D721Med (cell line): ENCODE measurements around the gene SLC34A3.
A peak's percentile ranks its signal among the peaks of the same experiment; 100 is the strongest.

Experiments
- DNase-seq: peaks from one replicate; pipeline ENCODE4 v3.0.0; 2011; ENCODE audit warnings: low spot score; ENCODE audit not compliant: insufficient read length
- FAIRE-seq: peaks from 2 replicates; lab custom pipeline; 2011; peaks lifted over from hg19 to GRCh38; lab: Jason Lieb, UNC
- TF ChIP-seq, protein P1 (sequence below): IDR thresholded peaks from 2 replicates; pipeline ENCODE4 v1.5.1; 2012; ENCODE audit warnings: mild to moderate bottlenecking, control low read depth; ENCODE audit not compliant: insufficient read depth; ENCODE audit errors: missing control alignments

Gene SLC34A3

DNA sequence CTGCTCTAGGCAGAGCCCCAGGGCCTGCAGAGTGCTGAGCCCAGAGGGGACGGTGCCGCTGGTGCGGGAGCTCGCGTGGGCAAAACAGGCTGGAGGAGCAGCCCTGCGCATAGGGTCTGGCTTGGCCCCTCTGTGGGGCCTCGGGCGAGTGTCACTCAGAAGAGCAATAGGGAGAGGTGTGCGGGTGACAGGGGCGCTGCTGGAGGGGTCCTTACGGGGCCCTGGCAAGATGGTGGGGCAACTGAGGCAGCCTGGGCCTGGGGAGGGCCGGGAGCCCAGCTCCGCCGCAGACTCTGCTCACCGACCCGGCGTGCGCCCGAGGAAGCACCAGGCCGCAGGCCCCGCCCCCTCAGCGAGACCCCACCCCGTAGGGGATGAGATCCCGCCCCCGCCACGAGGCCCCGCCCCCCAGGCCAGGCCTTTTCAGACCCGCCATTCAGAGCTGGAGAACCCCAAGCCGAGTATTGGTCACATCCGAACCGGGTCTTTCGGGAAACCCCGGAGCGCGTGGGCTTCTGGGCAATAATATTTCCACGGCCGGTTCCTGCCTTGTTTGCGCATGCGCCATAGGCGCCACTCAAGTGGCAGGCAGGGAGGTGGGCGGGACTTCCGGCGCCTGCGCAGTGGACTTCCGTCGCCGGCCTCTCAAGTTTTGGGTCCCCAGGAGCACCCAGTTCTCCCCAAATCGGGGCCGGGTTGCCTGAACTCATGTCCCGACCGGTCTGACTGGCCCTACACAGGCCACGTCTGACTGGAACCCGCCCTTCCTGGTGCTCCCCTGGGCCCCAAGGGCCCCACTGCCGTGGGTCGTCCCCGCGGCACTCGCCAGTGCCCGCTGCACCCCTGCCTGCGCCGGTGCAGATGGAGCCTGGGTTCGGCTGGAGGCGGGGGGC is 7.4 kb upstream of the SLC34A3 start:
- FAIRE-seq (no peak), DNase-seq (peak; percentile 97)
- TF ChIP-seq, protein P1, sequence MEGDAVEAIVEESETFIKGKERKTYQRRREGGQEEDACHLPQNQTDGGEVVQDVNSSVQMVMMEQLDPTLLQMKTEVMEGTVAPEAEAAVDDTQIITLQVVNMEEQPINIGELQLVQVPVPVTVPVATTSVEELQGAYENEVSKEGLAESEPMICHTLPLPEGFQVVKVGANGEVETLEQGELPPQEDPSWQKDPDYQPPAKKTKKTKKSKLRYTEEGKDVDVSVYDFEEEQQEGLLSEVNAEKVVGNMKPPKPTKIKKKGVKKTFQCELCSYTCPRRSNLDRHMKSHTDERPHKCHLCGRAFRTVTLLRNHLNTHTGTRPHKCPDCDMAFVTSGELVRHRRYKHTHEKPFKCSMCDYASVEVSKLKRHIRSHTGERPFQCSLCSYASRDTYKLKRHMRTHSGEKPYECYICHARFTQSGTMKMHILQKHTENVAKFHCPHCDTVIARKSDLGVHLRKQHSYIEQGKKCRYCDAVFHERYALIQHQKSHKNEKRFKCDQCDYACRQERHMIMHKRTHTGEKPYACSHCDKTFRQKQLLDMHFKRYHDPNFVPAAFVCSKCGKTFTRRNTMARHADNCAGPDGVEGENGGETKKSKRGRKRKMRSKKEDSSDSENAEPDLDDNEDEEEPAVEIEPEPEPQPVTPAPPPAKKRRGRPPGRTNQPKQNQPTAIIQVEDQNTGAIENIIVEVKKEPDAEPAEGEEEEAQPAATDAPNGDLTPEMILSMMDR, result no peak

DNA sequence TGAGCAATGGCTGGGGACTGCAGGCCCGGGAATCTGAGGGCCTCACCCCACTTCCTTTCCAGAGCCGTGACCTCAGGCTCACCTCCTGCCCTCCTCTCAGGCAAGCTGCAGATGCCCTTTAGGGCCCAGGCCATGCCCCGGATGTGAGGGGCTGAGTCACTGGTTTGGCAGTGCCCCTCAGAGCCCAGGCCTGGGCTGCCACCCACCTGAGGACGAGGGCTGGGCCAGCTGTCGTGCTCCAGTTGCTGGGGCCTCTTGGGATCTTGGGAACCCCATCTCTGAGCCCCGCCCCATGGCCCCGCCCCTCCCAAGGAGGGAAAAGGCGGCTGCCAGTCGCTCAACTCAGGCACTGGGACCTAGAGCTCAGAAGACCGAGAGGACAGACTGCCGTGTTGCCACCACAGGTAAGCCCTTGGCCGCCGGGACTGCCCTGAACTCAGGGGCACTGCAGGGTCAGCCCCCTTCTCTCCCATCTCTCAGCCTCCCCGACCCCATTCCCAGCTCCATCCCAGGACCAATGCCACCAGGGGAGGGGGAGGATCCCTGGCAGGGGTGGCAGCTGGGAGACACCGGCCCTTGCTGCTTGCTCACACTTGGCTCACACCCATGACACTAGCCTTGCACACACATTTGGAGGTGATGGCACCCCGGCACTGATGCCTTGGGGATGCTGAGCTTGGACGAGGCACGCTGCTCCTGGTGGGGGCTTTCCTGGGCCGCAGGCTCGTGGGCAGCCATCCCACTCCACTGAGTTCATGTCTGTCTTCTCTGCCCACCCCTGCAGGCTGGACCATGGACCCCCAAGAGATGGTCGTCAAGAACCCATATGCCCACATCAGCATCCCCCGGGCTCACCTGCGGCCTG is 5.6 kb upstream of the SLC34A3 start, which contains the start of gene CYSRT1:
Gene CYSRT1, plus strand, starts transcription at position 345 of the 865 bp plus-strand sequence. Its CDS starts 448 bp downstream, at position 793.
- DNase-seq (no peak), FAIRE-seq (no peak)
- TF ChIP-seq, protein P1, result no peak

DNA sequence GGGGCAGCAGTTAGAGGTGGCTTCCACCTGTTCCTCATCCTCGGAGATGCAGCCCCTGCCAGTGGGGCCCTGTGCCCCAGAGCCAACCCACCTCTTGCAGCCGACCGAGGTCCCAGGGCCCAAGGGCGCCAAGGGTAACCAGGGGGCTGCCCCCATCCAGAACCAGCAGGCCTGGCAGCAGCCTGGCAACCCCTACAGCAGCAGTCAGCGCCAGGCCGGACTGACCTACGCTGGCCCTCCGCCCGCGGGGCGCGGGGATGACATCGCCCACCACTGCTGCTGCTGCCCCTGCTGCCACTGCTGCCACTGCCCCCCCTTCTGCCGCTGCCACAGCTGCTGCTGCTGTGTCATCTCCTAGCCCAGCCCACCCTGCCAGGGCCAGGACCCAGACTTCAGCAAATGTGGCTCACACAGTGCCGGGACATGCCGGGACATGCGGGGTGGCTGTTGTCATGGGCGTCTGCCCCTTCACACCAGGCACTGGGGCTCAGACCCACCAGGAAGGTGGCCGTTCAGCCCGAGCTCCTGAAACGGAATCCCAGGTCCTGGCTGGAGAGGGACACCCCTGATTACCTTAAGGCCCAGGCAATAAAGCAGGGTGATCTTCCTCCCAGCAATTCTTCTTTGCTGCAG is 4.9 kb upstream of the SLC34A3 start:
- FAIRE-seq, result no peak
- no peak for DNase-seq
- TF ChIP-seq, protein P1, result no peak

DNA sequence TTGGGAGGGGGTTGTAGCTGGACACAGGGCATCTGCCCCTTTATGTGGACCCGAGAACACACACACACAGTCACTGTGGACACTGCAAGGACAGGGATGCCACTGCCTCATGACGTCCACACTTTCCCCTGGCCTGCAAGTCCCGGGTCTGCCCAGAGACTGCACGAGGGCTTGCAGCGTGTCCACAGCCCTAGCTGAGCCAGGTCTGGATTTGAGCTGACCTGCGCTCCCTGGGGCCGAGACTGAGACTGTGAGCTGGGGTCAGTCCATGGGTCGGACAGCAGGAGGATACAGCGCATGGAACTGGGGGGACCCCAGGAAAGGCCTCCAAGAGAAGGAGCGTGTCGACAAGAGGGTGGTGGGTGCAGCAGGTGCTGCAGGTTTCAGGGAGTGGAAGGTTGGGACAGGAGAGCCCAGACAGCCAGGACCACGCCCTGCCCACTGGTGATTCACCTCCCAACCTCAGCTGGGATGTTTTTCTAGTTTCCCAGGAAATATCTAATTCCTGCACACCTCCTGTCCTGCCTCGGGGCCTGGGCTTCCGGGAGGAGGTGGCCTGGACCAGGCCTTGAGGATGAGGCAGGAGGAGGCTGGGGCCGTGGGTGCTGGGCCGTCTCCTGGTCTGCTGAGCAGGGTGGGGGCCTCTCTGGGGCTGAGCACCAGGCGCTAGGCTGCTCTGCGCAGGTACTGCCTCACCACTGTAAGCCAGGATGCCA is 4.2 kb upstream of the SLC34A3 start:
- DNase-seq (no peak), FAIRE-seq (no peak)
- TF ChIP-seq, protein P1, result no peak

DNA sequence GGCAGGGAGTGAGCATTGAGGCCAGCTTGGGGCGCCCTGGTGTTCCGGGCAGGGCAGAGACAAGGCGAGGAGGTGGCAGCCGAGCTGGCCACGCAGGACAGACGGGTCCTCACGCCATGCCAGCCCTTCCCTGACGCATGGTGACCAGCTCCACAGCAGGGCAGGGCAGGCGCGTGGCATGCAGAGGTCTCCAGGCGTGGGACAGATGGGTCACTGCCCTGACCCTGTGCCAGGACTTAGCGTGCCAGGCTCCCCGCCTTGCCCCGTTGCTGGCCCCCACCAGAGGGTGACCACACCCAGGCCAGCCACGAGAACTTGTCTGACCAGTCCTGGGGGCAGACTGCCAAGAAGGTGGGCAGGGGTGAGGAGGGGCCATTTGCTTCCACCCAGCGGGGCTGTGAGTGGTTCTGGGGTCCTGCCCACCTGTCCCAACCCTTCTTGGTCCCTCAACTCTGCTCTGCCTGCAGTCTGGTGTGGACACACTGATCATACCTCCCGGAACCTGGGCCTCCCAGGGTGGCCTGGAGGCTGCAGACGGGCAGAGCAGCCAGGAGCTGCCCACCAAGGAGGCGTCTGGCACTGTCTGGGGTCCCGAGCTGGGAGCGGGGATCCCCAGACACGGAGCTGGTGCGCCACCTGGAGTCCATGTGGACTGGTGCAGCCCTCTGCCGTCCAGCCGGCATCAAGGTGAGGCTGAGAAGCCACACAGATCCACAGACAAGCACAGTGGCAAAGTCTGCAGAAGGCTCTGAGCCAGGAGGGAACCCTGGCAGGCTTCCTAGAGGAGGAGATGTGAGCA is 3.4 kb upstream of the SLC34A3 start, which contains the start of gene RNF224:
Gene RNF224, plus strand, starts transcription at position 449 of the 799 bp plus-strand sequence. CDS start 834 bp downstream, outside the sequence.
- FAIRE-seq, result no peak
- DNase-seq, result peak; percentile 98
- TF ChIP-seq, protein P1, result peak; percentile 89
